Endothelial cell of umbilical vein (primary cell): Measurements from ENCODE around the gene HOXD8. TPM values are rescaled to one million over a fixed set of nuclear protein-coding genes. Genes with fewer than 3 reads are reported as not detected.
A peak's percentile ranks its signal among the peaks of the same experiment; 100 is the strongest.

Experiments used
- BruUV-seq: library from RNA; stranded (reverse); fragments of 400-500 nt; replicated peaks from 2 replicates; lab custom pipeline; 2021; lab: Mats Ljungman, UMichigan
- CTCF ChIA-PET: fragments of 300-600, 350-600 bp; sonication (Branson Sonifier 250); formaldehyde crosslinking; loops from one replicate; lab custom pipeline; 2021; ENCODE audit warnings: antibody characterized with exemption, inconsistent platforms; lab: Charles Lee
- POLR2A ChIA-PET: fragments of 300-600, 350-600 bp; sonication (Branson Sonifier 250); formaldehyde crosslinking; loops from one replicate; lab custom pipeline; 2021; ENCODE audit warnings: antibody characterized with exemption, inconsistent platforms; lab: Charles Lee
- DNase-seq: peaks from one replicate; pipeline ENCODE4 v3.0.0-alpha.2; 2011; ENCODE audit warnings: low read depth, low spot score
- FAIRE-seq: peaks from 2 replicates; lab custom pipeline; 2011; peaks lifted over from hg19 to GRCh38; lab: Jason Lieb, UNC
- H2AFZ ChIP-seq: 2 replicates; pipeline ENCODE4 v1.6.0; 2012; ENCODE audit warnings: low read depth, low read length, control low read depth, inconsistent platforms
- H3K27ac ChIP-seq: 2 replicates; pipeline ENCODE4 v1.5.1; 2011; ENCODE audit warnings: low read depth, mild to moderate bottlenecking, control low read depth, low read length, moderate library complexity; ENCODE audit not compliant: insufficient read depth
- H3K27me3 ChIP-seq, 2 experiments: 2 replicates each; pipeline versions ENCODE4 v1.6.0 to v1.6.1; 2011; ENCODE audit warnings: low read length in 2 of 2, mixed read lengths in 1 of 2; ENCODE audit not compliant: control insufficient read depth in 2 of 2, insufficient read depth in 2 of 2
- H3K36me3 ChIP-seq, 2 experiments: 2 replicates in 1 of 2; 3 replicates in 1 of 2; pipeline ENCODE4 v1.5.1; 2011; ENCODE audit warnings: low read length in 2 of 2, mild to moderate bottlenecking in 1 of 2, moderate library complexity in 1 of 2; ENCODE audit not compliant: control insufficient read depth in 2 of 2, insufficient read depth in 2 of 2; ENCODE audit errors: extremely low read depth in 1 of 2
- H3K4me1 ChIP-seq: 3 replicates; pipeline ENCODE4 v1.5.1; 2011; ENCODE audit warnings: mild to moderate bottlenecking, low read length; ENCODE audit not compliant: control insufficient read depth, insufficient read depth; ENCODE audit errors: extremely low read depth
- H3K4me2 ChIP-seq: 2 replicates; pipeline ENCODE4 v1.6.1; 2011; ENCODE audit warnings: low read length, control low read depth, mixed read lengths; ENCODE audit not compliant: insufficient read depth
- H3K4me3 ChIP-seq, 3 experiments: fragments of 200-600 bp in 1 of 3; sonication (generic), shearing (Covaris generic) in 1 of 3; replicated peaks in 1 of 3; 2 replicates each; pipeline ENCODE4 v1.5.1; 2011 to 2016; ENCODE audit warnings: control low read depth in 3 of 3, low read length in 3 of 3, mild to moderate bottlenecking in 2 of 3, inconsistent platforms in 1 of 3, low read depth in 1 of 3, moderate library complexity in 1 of 3; ENCODE audit not compliant: insufficient read depth in 1 of 3
- H3K79me2 ChIP-seq: 2 replicates; pipeline ENCODE4 v1.6.0; 2012; ENCODE audit warnings: low read length, inconsistent platforms; ENCODE audit not compliant: control insufficient read depth, insufficient read depth
- H3K9ac ChIP-seq: replicated peaks from 2 replicates; pipeline ENCODE3; 2011; ENCODE audit warnings: low read length, control low read depth; ENCODE audit not compliant: insufficient read depth; ENCODE audit errors: extremely low read depth
- H3K9me1 ChIP-seq: replicated peaks from 3 replicates; pipeline ENCODE4 v1.6.0; 2011; ENCODE audit warnings: mild to moderate bottlenecking, low read length; ENCODE audit not compliant: control insufficient read depth, insufficient read depth; ENCODE audit errors: extremely low read depth
- H3K9me3 ChIP-seq: replicated peaks from 2 replicates; pipeline ENCODE4 v1.5.1; 2012; ENCODE audit warnings: low read length, inconsistent platforms; ENCODE audit not compliant: control insufficient read depth, insufficient read depth
- H4K20me1 ChIP-seq: replicated peaks from 2 replicates; pipeline ENCODE3; 2011; ENCODE audit warnings: mild to moderate bottlenecking, low read length; ENCODE audit not compliant: control insufficient read depth, insufficient read depth; ENCODE audit errors: extremely low read depth
- EZH2 ChIP-seq: IDR thresholded peaks from 2 replicates; pipeline ENCODE4 v1.6.1; 2012; ENCODE audit warnings: borderline replicate concordance, low read depth, mild to moderate bottlenecking, moderate library complexity, low read length, inconsistent platforms; ENCODE audit not compliant: severe bottlenecking
- FOS ChIP-seq: IDR thresholded peaks from 2 replicates; pipeline ENCODE4 v1.6.1; 2011; ENCODE audit warnings: mild to moderate bottlenecking, low read length, moderate library complexity, borderline replicate concordance; ENCODE audit not compliant: insufficient read depth
- GATA2 ChIP-seq: IDR thresholded peaks from 2 replicates; pipeline ENCODE4 v1.7.0; 2011; ENCODE audit warnings: low read depth, mild to moderate bottlenecking, moderate library complexity, mixed read lengths, low read length; ENCODE audit not compliant: insufficient read length, insufficient read depth
- JUN ChIP-seq: IDR thresholded peaks from 2 replicates; pipeline ENCODE4 v1.6.1; 2011; ENCODE audit warnings: borderline replicate concordance, low read depth; ENCODE audit not compliant: insufficient read length, insufficient read depth
- MAX ChIP-seq: IDR thresholded peaks from 2 replicates; pipeline ENCODE4 v1.6.1; 2011; ENCODE audit not compliant: insufficient read depth, insufficient read length
- MYC ChIP-seq: IDR thresholded peaks from one replicate; pipeline ENCODE4 v1.6.1; 2011; ENCODE audit warnings: mild to moderate bottlenecking, low read depth, low read length
- POLR2A ChIP-seq: IDR thresholded peaks from 2 replicates; pipeline ENCODE4 v1.6.1; 2012; ENCODE audit warnings: low read depth, mild to moderate bottlenecking, control low read depth, low read length
- POLR2AphosphoS5 ChIP-seq: IDR thresholded peaks from 2 replicates; pipeline ENCODE4 v1.6.1; 2012; ENCODE audit warnings: low read depth, mild to moderate bottlenecking, control low read depth, low read length, moderate library complexity; ENCODE audit not compliant: insufficient read depth
- dilution Hi-C: fragments of 300-500 bp; cut with MboI; formaldehyde crosslinking; loops from one replicate; pipeline ENCODE4 v1.15.0; 2019; ENCODE audit warnings: low sequenced_read_pairs; ENCODE audit not compliant: extremely low pct_ligation_motif_present
- intact Hi-C: fragments of 100-400 bp; cut with micrococcal nuclease; formaldehyde crosslinking; loops from one replicate; pipeline ENCODE4 v1.10.0; 2022
- polyA plus RNA-seq, 4 experiments: library from polyadenylated mRNA; depleted of rRNA in 3 of 4; stranded (reverse) in 3 of 4; unstranded in 1 of 4; fragments of >200 nt; gene quantifications; 2 replicates each; pipeline versions ENCODE4 v1.2.1 to v1.2.3, GENCODE V29; 2011 to 2012; ENCODE audit warnings: missing spikeins in 1 of 4
- total RNA-seq: library from RNA; stranded (reverse); gene quantifications from 2 replicates; pipeline ENCODE4 v1.2.3, GENCODE V29; 2021
- TF ChIP-seq, protein P1 (sequence below), 2 donors: IDR thresholded peaks; 1 replicate in 1 of 2; 2 replicates in 1 of 2; pipeline ENCODE4 v1.5.1; 2011; ENCODE audit warnings: low read length in 2 of 2, mild to moderate bottlenecking in 2 of 2, moderate library complexity in 2 of 2, control low read depth in 1 of 2, inconsistent platforms in 1 of 2, low read depth in 1 of 2; ENCODE audit not compliant: insufficient read depth in 1 of 2; ENCODE audit errors: extremely low read depth in 1 of 2

Gene HOXD8
- total and polyA plus RNA-seq, 2 donors (not counting 3 experiments of a cell fraction or from before 2014, with no cell fraction given), result 6.4 to 15.6 TPM

GRCh38 chr2:176133389-176133788 is 3.9 kb downstream of the HOXD8 start:
- no peaks in the 10 kb centered on the region for H3K27me3 ChIP-seq
- peak; percentile 32 for DNase-seq
- no peaks in the 10 kb centered on the region for H4K20me1 ChIP-seq
- peaks cover 39% of the 10 kb centered on the region for H3K79me2 ChIP-seq
- no peaks in the 10 kb centered on the region for H3K9me1 ChIP-seq
- no peaks in the 10 kb centered on the region for H3K36me3 ChIP-seq
- ChIA-PET CTCF (interaction anchor here (1.2 to 10.1 kb wide), 8 partner anchors 45 to 1015 kb away, joined by 3 to 458 read pairs (median 26); no protein-coding TSS in a partner anchor), POLR2A (no interaction called here)
- dilution Hi-C loops, result loop anchor here (25.0 kb wide), 1 partner anchor 504 kb away; no protein-coding TSS in a partner anchor
- BruUV-seq, result no TSS peak
- no peak overlapping the region for H3K27ac ChIP-seq
- intact Hi-C loops, result no loop called here
- FAIRE-seq, result no peak
- TF ChIP-seq, protein P1, sequence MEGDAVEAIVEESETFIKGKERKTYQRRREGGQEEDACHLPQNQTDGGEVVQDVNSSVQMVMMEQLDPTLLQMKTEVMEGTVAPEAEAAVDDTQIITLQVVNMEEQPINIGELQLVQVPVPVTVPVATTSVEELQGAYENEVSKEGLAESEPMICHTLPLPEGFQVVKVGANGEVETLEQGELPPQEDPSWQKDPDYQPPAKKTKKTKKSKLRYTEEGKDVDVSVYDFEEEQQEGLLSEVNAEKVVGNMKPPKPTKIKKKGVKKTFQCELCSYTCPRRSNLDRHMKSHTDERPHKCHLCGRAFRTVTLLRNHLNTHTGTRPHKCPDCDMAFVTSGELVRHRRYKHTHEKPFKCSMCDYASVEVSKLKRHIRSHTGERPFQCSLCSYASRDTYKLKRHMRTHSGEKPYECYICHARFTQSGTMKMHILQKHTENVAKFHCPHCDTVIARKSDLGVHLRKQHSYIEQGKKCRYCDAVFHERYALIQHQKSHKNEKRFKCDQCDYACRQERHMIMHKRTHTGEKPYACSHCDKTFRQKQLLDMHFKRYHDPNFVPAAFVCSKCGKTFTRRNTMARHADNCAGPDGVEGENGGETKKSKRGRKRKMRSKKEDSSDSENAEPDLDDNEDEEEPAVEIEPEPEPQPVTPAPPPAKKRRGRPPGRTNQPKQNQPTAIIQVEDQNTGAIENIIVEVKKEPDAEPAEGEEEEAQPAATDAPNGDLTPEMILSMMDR (IDR thresholded peaks at IDR 0.05; ENCODE audit: extremely low read depth in 1 of 2, insufficient read depth in 1 of 2, low read depth in 1 of 2, low read length in 2 of 2), result no peak
- no peak for TF ChIP-seq MYC
- no peak for TF ChIP-seq POLR2AphosphoS5
- TF ChIP-seq GATA2, result no peak
- no peak for TF ChIP-seq FOS
- TF ChIP-seq EZH2, result no peak
- TF ChIP-seq MAX, result no peak
- no peak for TF ChIP-seq POLR2A
- no peak for TF ChIP-seq JUN
- H3K9me3 ChIP-seq, result no peaks in the 10 kb centered on the region
- H3K4me2 ChIP-seq, result no peak overlapping the region
- no peak overlapping the region for H3K4me3 ChIP-seq
- H3K9ac ChIP-seq, result no peak overlapping the region
- no peak overlapping the region for H2AFZ ChIP-seq
- peaks cover 47% of the 10 kb centered on the region for H3K4me1 ChIP-seq
